C4-2B (cell line): ENCODE measurements around the gene DRICH1.

Experiments
- ZFX ChIP-seq: fragments of 450-650 bp; IDR thresholded peaks from 2 replicates; pipeline ENCODE4 v1.6.1; 2017
- TF ChIP-seq, protein P1 (sequence below): fragments of 450-650 bp; conservative IDR thresholded peaks from 2 replicates; pipeline ENCODE4 v1.5.1; 2017; ENCODE audit warnings: mild to moderate bottlenecking

DNA sequence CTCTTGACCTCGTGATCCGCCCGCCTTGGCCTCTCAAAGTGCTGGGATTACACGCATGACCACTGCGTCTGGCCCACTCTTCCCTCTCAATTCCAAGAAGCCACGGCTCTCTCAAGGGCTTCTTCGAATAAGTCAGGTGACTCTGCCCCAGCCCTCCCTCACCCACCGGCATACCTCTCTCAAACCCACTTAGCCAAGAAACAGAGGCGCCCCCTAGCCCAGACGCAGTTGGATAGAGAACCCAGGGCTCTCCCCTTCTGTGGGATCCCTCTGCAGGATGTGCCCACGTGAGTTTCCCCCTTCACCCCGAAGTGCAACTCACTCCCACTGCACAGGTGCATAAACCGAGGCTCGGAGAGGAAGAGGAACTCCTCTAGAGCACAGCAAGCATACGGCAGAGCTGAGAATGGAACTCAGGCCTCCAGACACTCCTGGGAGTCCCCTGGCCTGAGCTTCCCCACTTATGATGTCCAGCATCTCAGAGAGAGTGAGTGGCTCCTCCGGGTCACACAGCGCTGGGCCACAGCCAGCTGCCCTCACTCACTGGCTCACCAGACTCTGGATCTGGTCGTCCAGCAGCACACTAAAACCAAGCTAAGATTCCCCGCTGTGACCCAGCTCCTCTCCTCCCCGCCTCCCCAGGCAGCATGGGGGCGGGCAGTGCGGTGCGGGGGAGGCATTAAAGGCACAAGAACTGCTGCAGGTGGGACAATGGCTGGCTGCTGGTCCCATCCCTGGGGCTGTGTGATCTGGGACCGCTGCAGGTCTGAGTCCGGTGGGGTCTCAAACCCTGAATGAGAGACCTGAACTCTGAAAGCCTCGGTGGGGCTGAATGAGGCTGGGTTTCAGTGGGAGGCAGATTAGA, 41.9 kb upstream of the DRICH1 start:
- TF ChIP-seq, protein P1, sequence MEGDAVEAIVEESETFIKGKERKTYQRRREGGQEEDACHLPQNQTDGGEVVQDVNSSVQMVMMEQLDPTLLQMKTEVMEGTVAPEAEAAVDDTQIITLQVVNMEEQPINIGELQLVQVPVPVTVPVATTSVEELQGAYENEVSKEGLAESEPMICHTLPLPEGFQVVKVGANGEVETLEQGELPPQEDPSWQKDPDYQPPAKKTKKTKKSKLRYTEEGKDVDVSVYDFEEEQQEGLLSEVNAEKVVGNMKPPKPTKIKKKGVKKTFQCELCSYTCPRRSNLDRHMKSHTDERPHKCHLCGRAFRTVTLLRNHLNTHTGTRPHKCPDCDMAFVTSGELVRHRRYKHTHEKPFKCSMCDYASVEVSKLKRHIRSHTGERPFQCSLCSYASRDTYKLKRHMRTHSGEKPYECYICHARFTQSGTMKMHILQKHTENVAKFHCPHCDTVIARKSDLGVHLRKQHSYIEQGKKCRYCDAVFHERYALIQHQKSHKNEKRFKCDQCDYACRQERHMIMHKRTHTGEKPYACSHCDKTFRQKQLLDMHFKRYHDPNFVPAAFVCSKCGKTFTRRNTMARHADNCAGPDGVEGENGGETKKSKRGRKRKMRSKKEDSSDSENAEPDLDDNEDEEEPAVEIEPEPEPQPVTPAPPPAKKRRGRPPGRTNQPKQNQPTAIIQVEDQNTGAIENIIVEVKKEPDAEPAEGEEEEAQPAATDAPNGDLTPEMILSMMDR = no peak
- TF ChIP-seq ZFX = no peak
